ENCODE results near the gene CENPN.

Gene CENPN

GRCh38 chr16:80972611-80973010 lies 34.4 kb upstream of the CENPN start:
- no peak for TF ChIP-seq TCF12 (IDR thresholded peaks at IDR 0.05; ENCODE audit: low read depth)
- no peak for TF ChIP-seq ZBTB7A (IDR thresholded peaks at IDR 0.05; ENCODE audit: low read depth)
- no peak for TF ChIP-seq CEBPB (IDR thresholded peaks at IDR 0.05)
- no peak for TF ChIP-seq TAF1 (IDR thresholded peaks at IDR 0.05; ENCODE audit: low read depth)
- no peak for TF ChIP-seq MAX (IDR thresholded peaks at IDR 0.05)
- TF ChIP-seq YY1 (IDR thresholded peaks at IDR 0.05; ENCODE audit: low read depth), result no peak
- TF ChIP-seq CREB1 (IDR thresholded peaks at IDR 0.05; ENCODE audit: low read depth), result no peak
- TF ChIP-seq FOXM1 (IDR thresholded peaks at IDR 0.05; ENCODE audit: borderline replicate concordance, low read depth), result no peak
- no peak for TF ChIP-seq TEAD4 (IDR thresholded peaks at IDR 0.05)
- TF ChIP-seq, protein P1, sequence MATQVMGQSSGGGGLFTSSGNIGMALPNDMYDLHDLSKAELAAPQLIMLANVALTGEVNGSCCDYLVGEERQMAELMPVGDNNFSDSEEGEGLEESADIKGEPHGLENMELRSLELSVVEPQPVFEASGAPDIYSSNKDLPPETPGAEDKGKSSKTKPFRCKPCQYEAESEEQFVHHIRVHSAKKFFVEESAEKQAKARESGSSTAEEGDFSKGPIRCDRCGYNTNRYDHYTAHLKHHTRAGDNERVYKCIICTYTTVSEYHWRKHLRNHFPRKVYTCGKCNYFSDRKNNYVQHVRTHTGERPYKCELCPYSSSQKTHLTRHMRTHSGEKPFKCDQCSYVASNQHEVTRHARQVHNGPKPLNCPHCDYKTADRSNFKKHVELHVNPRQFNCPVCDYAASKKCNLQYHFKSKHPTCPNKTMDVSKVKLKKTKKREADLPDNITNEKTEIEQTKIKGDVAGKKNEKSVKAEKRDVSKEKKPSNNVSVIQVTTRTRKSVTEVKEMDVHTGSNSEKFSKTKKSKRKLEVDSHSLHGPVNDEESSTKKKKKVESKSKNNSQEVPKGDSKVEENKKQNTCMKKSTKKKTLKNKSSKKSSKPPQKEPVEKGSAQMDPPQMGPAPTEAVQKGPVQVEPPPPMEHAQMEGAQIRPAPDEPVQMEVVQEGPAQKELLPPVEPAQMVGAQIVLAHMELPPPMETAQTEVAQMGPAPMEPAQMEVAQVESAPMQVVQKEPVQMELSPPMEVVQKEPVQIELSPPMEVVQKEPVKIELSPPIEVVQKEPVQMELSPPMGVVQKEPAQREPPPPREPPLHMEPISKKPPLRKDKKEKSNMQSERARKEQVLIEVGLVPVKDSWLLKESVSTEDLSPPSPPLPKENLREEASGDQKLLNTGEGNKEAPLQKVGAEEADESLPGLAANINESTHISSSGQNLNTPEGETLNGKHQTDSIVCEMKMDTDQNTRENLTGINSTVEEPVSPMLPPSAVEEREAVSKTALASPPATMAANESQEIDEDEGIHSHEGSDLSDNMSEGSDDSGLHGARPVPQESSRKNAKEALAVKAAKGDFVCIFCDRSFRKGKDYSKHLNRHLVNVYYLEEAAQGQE (IDR thresholded peaks at IDR 0.05; ENCODE audit: low read depth), result no peak
- TF ChIP-seq EGR1 (IDR thresholded peaks at IDR 0.05), result no peak
- TF ChIP-seq RAD21 (IDR thresholded peaks at IDR 0.05; ENCODE audit: low read depth), result no peak
- no peak for TF ChIP-seq NFIC (IDR thresholded peaks at IDR 0.05)

DNA sequence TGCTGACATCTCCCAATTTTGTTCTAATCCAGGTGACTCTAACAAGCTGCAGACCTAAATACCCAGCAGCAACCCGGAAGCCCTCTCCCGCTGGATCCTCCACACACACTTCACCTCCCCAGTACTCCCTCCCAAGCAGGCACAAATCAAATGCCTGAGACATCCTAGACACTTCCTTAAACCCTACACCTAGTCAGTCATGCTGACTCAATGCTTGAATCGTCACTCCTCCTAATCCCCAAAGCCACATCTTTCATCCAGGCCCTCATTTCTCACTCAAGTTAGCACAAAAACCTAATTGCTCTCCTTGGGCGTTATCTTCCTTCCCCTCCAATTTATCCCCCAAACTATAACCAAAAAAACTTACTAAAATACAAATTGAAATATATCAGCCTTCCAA lies 33.0 kb upstream of the CENPN start:
- TF ChIP-seq CREB1 (IDR thresholded peaks at IDR 0.05; ENCODE audit: low read depth) (no peak), EP300 (IDR thresholded peaks at IDR 0.05; ENCODE audit: borderline replicate concordance) (no peak), TEAD4 (IDR thresholded peaks at IDR 0.05) (no peak), RAD21 (IDR thresholded peaks at IDR 0.05; ENCODE audit: low read depth) (no peak), TCF12 (IDR thresholded peaks at IDR 0.05; ENCODE audit: low read depth) (no peak), ZBTB7A (IDR thresholded peaks at IDR 0.05; ENCODE audit: low read depth) (no peak), TAF1 (IDR thresholded peaks at IDR 0.05; ENCODE audit: low read depth) (no peak), NFIC (IDR thresholded peaks at IDR 0.05) (no peak), EGR1 (IDR thresholded peaks at IDR 0.05) (no peak), FOXM1 (IDR thresholded peaks at IDR 0.05; ENCODE audit: borderline replicate concordance, low read depth) (no peak), MAX (IDR thresholded peaks at IDR 0.05) (no peak), YY1 (IDR thresholded peaks at IDR 0.05; ENCODE audit: low read depth) (no peak), CEBPB (IDR thresholded peaks at IDR 0.05) (no peak)
- TF ChIP-seq, protein P2, sequence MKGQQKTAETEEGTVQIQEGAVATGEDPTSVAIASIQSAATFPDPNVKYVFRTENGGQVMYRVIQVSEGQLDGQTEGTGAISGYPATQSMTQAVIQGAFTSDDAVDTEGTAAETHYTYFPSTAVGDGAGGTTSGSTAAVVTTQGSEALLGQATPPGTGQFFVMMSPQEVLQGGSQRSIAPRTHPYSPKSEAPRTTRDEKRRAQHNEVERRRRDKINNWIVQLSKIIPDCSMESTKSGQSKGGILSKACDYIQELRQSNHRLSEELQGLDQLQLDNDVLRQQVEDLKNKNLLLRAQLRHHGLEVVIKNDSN (IDR thresholded peaks at IDR 0.05), result no peak
- TF ChIP-seq, protein P1 (IDR thresholded peaks at IDR 0.05; ENCODE audit: low read depth), result no peak

DNA sequence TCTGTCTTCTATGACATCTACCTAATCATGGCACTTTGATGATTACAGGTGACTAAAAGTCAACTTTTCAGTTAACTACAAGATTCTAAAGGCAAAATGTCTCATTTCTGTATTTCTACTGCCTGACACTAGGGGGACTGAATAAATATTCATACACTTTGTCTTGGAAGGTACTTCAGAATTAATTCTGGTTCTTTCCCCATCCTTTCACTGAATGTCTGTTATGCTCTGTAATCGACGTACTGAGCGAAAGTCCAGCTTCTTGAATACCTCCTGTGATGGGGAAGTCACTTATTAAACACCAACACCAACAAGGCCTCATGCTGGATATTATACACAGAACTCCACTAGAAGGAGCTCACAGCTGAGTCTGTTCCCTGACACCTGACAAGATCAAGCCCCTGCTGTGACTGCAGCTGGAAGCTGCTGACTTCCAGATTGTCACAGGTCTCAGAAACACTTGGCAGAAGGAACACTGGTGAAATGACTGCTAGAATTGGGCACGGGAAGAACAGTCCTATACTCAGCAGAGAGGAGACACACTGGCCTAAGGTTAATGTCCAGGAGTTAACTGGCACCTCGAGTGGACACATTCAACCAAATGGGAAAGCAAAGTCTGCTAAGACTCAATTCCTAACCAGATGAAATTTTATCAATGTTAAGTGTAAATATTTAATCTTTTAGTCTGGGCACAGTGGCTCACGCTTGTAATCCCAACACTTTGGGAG lies 32.2 kb upstream of the CENPN start:
- TF ChIP-seq, protein P2 (IDR thresholded peaks at IDR 0.05), result no peak
- TF ChIP-seq FOXM1 (IDR thresholded peaks at IDR 0.05; ENCODE audit: borderline replicate concordance, low read depth) (no peak), MAX (IDR thresholded peaks at IDR 0.05) (no peak), YY1 (IDR thresholded peaks at IDR 0.05; ENCODE audit: low read depth) (no peak), CREB1 (IDR thresholded peaks at IDR 0.05; ENCODE audit: low read depth) (no peak), CEBPB (IDR thresholded peaks at IDR 0.05) (no peak), TEAD4 (IDR thresholded peaks at IDR 0.05) (no peak), NFIC (IDR thresholded peaks at IDR 0.05) (no peak)

DNA sequence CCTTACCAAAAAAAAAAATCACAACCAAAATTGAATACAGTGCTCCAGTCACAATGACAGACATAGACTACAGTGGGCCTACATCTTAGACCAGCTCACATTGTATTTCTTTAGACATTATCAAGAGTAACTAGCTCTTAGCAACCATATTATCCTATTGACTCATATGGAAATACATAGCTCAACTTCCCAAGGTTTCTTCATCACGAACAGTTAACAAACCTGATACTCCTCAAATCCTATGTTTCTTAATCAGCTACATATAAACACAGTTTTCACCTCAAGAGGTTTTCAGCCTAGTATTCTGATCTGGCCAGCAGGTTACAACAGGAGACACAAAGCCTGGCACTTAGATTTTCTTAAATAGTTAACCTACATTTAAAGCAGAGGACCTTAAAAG lies 30.1 kb upstream of the CENPN start:
- TF ChIP-seq CREB1 (IDR thresholded peaks at IDR 0.05; ENCODE audit: low read depth), result no peak
- no peak for TF ChIP-seq EP300 (IDR thresholded peaks at IDR 0.05; ENCODE audit: borderline replicate concordance)
- TF ChIP-seq, protein P2 (IDR thresholded peaks at IDR 0.05), result no peak
- TF ChIP-seq CEBPB (IDR thresholded peaks at IDR 0.05), result no peak
- TF ChIP-seq FOXM1 (IDR thresholded peaks at IDR 0.05; ENCODE audit: borderline replicate concordance, low read depth), result no peak
- TF ChIP-seq EGR1 (IDR thresholded peaks at IDR 0.05), result no peak
- no peak for TF ChIP-seq ZBTB7A (IDR thresholded peaks at IDR 0.05; ENCODE audit: low read depth)
- TF ChIP-seq YY1 (IDR thresholded peaks at IDR 0.05; ENCODE audit: low read depth), result no peak
- no peak for TF ChIP-seq TEAD4 (IDR thresholded peaks at IDR 0.05)
- TF ChIP-seq RAD21 (IDR thresholded peaks at IDR 0.05; ENCODE audit: low read depth), result no peak
- no peak for TF ChIP-seq TCF12 (IDR thresholded peaks at IDR 0.05; ENCODE audit: low read depth)
- TF ChIP-seq NFIC (IDR thresholded peaks at IDR 0.05), result no peak
- TF ChIP-seq MAX (IDR thresholded peaks at IDR 0.05), result no peak
- TF ChIP-seq TAF1 (IDR thresholded peaks at IDR 0.05; ENCODE audit: low read depth), result no peak
- TF ChIP-seq, protein P1 (IDR thresholded peaks at IDR 0.05; ENCODE audit: low read depth), result no peak
